ENCODE measurements around the gene ELMO1.

ELMO1 gene

GRCh38 chr7:37448636-37449361 is at the start of gene ELMO1:
Gene ELMO1 (minus strand): TSS chr7:37448864. CDS start chr7:37342690, 106,174 bp downstream.
- DNase-seq, result peak; percentile 32

- no peak for DNase-seq
These were observed 48.9 kb upstream of the ELMO1 start for GRCh38 chr7:37497576-37497975.

GRCh38 chr7:37495574-37496184 is 47.0 kb upstream of the ELMO1 start:
- DNase-seq, result peak; percentile 17

GRCh38 chr7:37494926-37495325 is 46.3 kb upstream of the ELMO1 start:
- DNase-seq, result no peak

GRCh38 chr7:37493810-37494209 is 45.1 kb upstream of the ELMO1 start:
- no peak for DNase-seq

GRCh38 chr7:37493123-37493522 is 44.5 kb upstream of the ELMO1 start:
- no peak for DNase-seq

GRCh38 chr7:37491919-37492694 is 43.4 kb upstream of the ELMO1 start:
- no peak for DNase-seq

GRCh38 chr7:37489703-37490102 is 41.0 kb upstream of the ELMO1 start:
- DNase-seq, result no peak

GRCh38 chr7:37488163-37488764 is 39.6 kb upstream of the ELMO1 start:
- DNase-seq, result no peak

- peak; percentile 83 for DNase-seq
These were observed 35.9 kb upstream of the ELMO1 start for GRCh38 chr7:37484426-37485073.

- no peak for DNase-seq
These were observed 35.0 kb upstream of the ELMO1 start for GRCh38 chr7:37483627-37484026.

GRCh38 chr7:37482953-37483352 is 34.3 kb upstream of the ELMO1 start:
- no peak for DNase-seq

GRCh38 chr7:37482505-37482904 is 33.8 kb upstream of the ELMO1 start:
- DNase-seq, result no peak

- no peak for DNase-seq
These were observed 33.1 kb upstream of the ELMO1 start for GRCh38 chr7:37481722-37482288.

GRCh38 chr7:37481154-37481553 is 32.5 kb upstream of the ELMO1 start:
- no peak for DNase-seq

- DNase-seq, result no peak
These were observed 31.7 kb upstream of the ELMO1 start for GRCh38 chr7:37480041-37481031.

- DNase-seq, result no peak
These were observed 28.3 kb upstream of the ELMO1 start for GRCh38 chr7:37476881-37477450.

GRCh38 chr7:37476428-37476827 is 27.8 kb upstream of the ELMO1 start:
- no peak for DNase-seq

GRCh38 chr7:37475646-37476045 is 27.0 kb upstream of the ELMO1 start:
- DNase-seq, result no peak

GRCh38 chr7:37471619-37472018 is 23.0 kb upstream of the ELMO1 start:
- no peak for DNase-seq

- no peak for DNase-seq
These were observed 18.3 kb upstream of the ELMO1 start for GRCh38 chr7:37467002-37467401.
